ENCODE measurements around the gene ZBTB45. TPM values are rescaled to one million over a fixed set of nuclear protein-coding genes. Genes with fewer than 3 reads are reported as not detected.

The ZBTB45 gene
- total and polyA plus RNA-seq, 10 of the 15 experiments (the other 5 are each of a cell fraction or from before 2014, with no cell fraction given) = 0.29 to 17.2 (median 4.2) TPM

DNA sequence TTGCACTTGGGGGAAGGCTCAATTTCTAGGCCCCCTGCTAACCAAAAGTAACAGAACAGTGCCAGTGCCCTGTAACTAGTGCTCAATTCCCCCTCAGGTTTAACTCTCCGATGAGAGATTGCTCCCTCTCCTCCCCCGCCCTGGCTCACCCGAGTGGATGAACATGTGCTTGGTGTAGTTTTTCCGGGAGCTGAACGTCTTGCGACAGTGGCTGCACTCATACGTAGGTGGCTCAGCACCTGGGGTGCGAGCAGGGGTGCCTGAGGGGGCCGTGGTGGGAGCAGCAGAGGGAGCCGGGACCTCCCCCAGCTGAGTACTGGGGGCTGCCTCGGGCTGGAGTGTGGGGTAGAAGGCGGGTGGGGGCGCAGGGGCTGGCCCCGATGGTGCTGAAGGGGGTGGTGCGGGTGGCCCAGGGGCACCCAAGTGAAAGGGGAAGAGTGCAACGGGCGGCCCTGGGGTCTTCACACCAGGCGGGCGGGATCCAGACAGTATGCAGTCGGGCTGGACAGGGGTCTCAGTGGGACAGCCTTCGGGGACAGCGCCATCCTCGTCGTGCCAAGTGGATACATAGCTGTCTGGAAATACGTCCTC is 3.3 kb downstream of the ZBTB45 start (continued):
- TF ChIP-seq, protein P1, sequence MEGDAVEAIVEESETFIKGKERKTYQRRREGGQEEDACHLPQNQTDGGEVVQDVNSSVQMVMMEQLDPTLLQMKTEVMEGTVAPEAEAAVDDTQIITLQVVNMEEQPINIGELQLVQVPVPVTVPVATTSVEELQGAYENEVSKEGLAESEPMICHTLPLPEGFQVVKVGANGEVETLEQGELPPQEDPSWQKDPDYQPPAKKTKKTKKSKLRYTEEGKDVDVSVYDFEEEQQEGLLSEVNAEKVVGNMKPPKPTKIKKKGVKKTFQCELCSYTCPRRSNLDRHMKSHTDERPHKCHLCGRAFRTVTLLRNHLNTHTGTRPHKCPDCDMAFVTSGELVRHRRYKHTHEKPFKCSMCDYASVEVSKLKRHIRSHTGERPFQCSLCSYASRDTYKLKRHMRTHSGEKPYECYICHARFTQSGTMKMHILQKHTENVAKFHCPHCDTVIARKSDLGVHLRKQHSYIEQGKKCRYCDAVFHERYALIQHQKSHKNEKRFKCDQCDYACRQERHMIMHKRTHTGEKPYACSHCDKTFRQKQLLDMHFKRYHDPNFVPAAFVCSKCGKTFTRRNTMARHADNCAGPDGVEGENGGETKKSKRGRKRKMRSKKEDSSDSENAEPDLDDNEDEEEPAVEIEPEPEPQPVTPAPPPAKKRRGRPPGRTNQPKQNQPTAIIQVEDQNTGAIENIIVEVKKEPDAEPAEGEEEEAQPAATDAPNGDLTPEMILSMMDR (IDR thresholded peaks at IDR 0.05 in 2 of 3, conservative IDR thresholded peaks at IDR 0.05 in 1 of 3; ENCODE audit: control insufficient read depth in 2 of 3, extremely low read depth in 1 of 3, insufficient read depth in 1 of 3, low read depth in 3 of 3, low read length in 3 of 3) = no peak
- TF ChIP-seq ETV6 (conservative IDR thresholded peaks at IDR 0.05 in 1 of 2, IDR thresholded peaks at IDR 0.05 in 1 of 2; ENCODE audit: borderline replicate concordance in 1 of 2, low read depth in 1 of 2) (no peak), ZNF622 (IDR thresholded peaks at IDR 0.05) (no peak), BMI1 (IDR thresholded peaks at IDR 0.05; ENCODE audit: borderline replicate concordance) (no peak), LARP7 (IDR thresholded peaks at IDR 0.05) (no peak), RAD51 (IDR thresholded peaks at IDR 0.05) (no peak), ZSCAN29 (IDR thresholded peaks at IDR 0.05) (no peak), SMAD5 (IDR thresholded peaks at IDR 0.05; ENCODE audit: low read depth) (no peak), RUNX3 (IDR thresholded peaks at IDR 0.05; ENCODE audit: low read length) (no peak), SP1 (IDR thresholded peaks at IDR 0.05; ENCODE audit: low read depth, low read length) (no peak)
- TF ChIP-seq, protein P2, sequence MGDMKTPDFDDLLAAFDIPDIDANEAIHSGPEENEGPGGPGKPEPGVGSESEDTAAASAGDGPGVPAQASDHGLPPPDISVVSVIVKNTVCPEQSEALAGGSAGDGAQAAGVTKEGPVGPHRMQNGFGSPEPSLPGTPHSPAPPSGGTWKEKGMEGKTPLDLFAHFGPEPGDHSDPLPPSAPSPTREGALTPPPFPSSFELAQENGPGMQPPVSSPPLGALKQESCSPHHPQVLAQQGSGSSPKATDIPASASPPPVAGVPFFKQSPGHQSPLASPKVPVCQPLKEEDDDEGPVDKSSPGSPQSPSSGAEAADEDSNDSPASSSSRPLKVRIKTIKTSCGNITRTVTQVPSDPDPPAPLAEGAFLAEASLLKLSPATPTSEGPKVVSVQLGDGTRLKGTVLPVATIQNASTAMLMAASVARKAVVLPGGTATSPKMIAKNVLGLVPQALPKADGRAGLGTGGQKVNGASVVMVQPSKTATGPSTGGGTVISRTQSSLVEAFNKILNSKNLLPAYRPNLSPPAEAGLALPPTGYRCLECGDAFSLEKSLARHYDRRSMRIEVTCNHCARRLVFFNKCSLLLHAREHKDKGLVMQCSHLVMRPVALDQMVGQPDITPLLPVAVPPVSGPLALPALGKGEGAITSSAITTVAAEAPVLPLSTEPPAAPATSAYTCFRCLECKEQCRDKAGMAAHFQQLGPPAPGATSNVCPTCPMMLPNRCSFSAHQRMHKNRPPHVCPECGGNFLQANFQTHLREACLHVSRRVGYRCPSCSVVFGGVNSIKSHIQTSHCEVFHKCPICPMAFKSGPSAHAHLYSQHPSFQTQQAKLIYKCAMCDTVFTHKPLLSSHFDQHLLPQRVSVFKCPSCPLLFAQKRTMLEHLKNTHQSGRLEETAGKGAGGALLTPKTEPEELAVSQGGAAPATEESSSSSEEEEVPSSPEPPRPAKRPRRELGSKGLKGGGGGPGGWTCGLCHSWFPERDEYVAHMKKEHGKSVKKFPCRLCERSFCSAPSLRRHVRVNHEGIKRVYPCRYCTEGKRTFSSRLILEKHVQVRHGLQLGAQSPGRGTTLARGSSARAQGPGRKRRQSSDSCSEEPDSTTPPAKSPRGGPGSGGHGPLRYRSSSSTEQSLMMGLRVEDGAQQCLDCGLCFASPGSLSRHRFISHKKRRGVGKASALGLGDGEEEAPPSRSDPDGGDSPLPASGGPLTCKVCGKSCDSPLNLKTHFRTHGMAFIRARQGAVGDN (IDR thresholded peaks at IDR 0.05) = no peak

All from GM12878 (cell line).